OCI-LY1 (cell line): Measurements from ENCODE around the gene ARHGEF28.

Source experiments
- CTCF ChIP-seq: fragments of 200-600 bp; sonication (generic), shearing (Covaris generic); IDR thresholded peaks from 2 replicates; pipeline ENCODE4 v1.5.1; 2017; ENCODE audit warnings: mild to moderate bottlenecking, antibody characterized with exemption, low read length, moderate library complexity, mixed read lengths
- EZH2 ChIP-seq: fragments of 200-600 bp; sonication (generic), shearing (Covaris generic); IDR thresholded peaks from 2 replicates; pipeline ENCODE4 v1.8.0; 2017; ENCODE audit warnings: borderline replicate concordance, mixed run types, mild to moderate bottlenecking, antibody characterized with exemption, low read length, moderate library complexity, mixed read lengths

DNA sequence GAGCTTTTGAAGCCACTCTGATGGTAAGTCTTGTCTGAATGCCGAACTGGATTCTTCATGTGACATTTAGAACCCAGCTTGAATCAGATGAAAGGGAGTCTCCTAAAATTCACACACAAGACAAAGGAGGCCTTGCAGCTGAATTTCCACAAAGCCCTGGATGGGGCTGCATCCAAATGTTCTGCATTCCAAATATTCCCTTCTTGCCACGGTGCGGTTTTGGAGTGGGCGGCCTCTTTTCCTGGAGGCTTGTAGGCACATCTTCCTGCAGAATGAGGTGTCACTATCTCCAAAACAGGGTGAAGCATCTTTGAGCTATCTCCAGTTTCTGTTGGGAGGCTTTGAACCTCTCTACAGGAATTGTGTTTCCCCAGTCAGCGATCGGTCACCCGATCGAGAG lies 342.7 kb downstream of the ARHGEF28 start:
- TF ChIP-seq EZH2 (no peak), CTCF (no peak)
